ENCODE results near the gene SLX4.

The SLX4 gene

GRCh38 chr16:3584412-3584811 lies 27.0 kb downstream of the SLX4 start:
- in situ Hi-C loops (cut with HindIII; ENCODE audit: low sequenced_read_pairs): no loop called here

GRCh38 chr16:3583303-3584038 lies 27.9 kb downstream of the SLX4 start:
- in situ Hi-C loops (cut with HindIII; ENCODE audit: low sequenced_read_pairs): no loop called here

GRCh38 chr16:3582276-3583165 lies 28.9 kb downstream of the SLX4 start:
- in situ Hi-C loops (cut with HindIII; ENCODE audit: low sequenced_read_pairs): no loop called here

GRCh38 chr16:3581392-3581791 lies 30.0 kb downstream of the SLX4 start:
- in situ Hi-C loops (cut with HindIII; ENCODE audit: low sequenced_read_pairs): no loop called here

- in situ Hi-C loops (cut with HindIII; ENCODE audit: low sequenced_read_pairs): no loop called here
Observed at GRCh38 chr16:3580686-3581085, 30.7 kb downstream of the SLX4 start.

GRCh38 chr16:3580251-3580651 lies 31.2 kb downstream of the SLX4 start:
- in situ Hi-C loops (cut with HindIII; ENCODE audit: low sequenced_read_pairs): no loop called here

- in situ Hi-C loops (cut with HindIII; ENCODE audit: low sequenced_read_pairs): no loop called here
Observed at GRCh38 chr16:3579776-3580175, 31.6 kb downstream of the SLX4 start.

GRCh38 chr16:3578610-3579551 lies 32.5 kb downstream of the SLX4 start:
- in situ Hi-C loops (cut with HindIII; ENCODE audit: low sequenced_read_pairs): no loop called here

- in situ Hi-C loops (cut with HindIII; ENCODE audit: low sequenced_read_pairs): no loop called here
Observed at GRCh38 chr16:3578121-3578520, 33.3 kb downstream of the SLX4 start.

GRCh38 chr16:3577302-3577752 lies 34.1 kb downstream of the SLX4 start, which contains the start of gene NLRC3:
Gene NLRC3, minus strand, starts transcription at chr16:3577403. Its CDS starts 12,367 bp downstream, at chr16:3565036.
- in situ Hi-C loops (cut with HindIII; ENCODE audit: low sequenced_read_pairs): no loop called here

GRCh38 chr16:3576211-3576610 lies 35.2 kb downstream of the SLX4 start:
- in situ Hi-C loops (cut with HindIII; ENCODE audit: low sequenced_read_pairs): no loop called here

- in situ Hi-C loops (cut with HindIII; ENCODE audit: low sequenced_read_pairs): no loop called here
Observed at GRCh38 chr16:3575491-3575890, 35.9 kb downstream of the SLX4 start.

GRCh38 chr16:3574195-3574594 lies 37.2 kb downstream of the SLX4 start:
- in situ Hi-C loops (cut with HindIII; ENCODE audit: low sequenced_read_pairs): no loop called here

- in situ Hi-C loops (cut with HindIII; ENCODE audit: low sequenced_read_pairs): no loop called here
Observed at GRCh38 chr16:3573146-3573815, 38.1 kb downstream of the SLX4 start.

GRCh38 chr16:3570420-3571062 lies 40.9 kb downstream of the SLX4 start:
- in situ Hi-C loops (cut with HindIII; ENCODE audit: low sequenced_read_pairs): no loop called here

GRCh38 chr16:3569851-3570250 lies 41.6 kb downstream of the SLX4 start:
- in situ Hi-C loops (cut with HindIII; ENCODE audit: low sequenced_read_pairs): no loop called here

GRCh38 chr16:3566990-3567389 lies 44.4 kb downstream of the SLX4 start:
- in situ Hi-C loops (cut with HindIII; ENCODE audit: low sequenced_read_pairs): no loop called here

- in situ Hi-C loops (cut with HindIII; ENCODE audit: low sequenced_read_pairs): no loop called here
Observed at GRCh38 chr16:3564889-3565141, 46.6 kb downstream of the SLX4 start.

- in situ Hi-C loops (cut with HindIII; ENCODE audit: low sequenced_read_pairs): no loop called here
Observed at GRCh38 chr16:3564130-3564888, 47.1 kb downstream of the SLX4 start.
